ENCODE results near the gene TGIF1.

Gene TGIF1

DNA sequence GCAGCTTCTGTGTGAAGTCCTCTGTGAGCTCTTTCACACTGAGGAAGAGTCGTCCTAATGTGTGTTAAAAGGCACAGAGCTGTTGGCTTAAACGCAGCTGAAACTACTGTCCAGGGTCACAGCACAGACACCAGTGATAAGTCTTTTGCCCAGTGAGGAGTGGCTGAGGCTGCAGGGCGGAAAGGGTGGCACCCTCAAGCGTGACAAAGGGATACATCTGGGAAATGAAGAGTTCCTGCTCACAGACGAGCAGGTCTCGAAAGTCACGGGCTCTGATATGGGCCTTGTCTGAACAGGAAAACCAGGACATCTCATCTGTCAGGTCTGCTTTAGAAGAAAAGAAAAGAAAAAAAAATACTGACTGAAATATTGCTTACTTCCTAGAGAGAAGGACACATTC lies 36.5 kb downstream of the TGIF1 start:
- DNase-seq: no peak

DNA sequence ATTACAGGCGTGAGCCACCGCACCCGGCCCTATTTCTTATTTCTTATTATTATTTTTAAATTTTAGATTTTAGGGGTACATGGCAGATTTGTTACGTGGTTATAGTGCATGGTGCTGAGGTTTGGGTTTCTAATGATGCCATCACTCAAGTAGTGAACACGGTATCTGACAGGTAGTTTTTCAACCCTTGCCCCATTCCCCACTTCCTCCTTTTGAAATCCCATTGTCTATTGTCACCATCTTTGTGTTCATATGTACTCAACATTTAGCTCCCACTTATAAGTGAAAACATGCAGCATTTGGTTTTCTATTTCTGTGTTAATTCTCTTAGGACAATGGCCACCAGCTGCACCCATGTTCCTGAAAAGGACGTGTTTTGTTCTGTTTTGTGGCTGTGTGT lies 39.5 kb downstream of the TGIF1 start:
- no peak for DNase-seq

DNA sequence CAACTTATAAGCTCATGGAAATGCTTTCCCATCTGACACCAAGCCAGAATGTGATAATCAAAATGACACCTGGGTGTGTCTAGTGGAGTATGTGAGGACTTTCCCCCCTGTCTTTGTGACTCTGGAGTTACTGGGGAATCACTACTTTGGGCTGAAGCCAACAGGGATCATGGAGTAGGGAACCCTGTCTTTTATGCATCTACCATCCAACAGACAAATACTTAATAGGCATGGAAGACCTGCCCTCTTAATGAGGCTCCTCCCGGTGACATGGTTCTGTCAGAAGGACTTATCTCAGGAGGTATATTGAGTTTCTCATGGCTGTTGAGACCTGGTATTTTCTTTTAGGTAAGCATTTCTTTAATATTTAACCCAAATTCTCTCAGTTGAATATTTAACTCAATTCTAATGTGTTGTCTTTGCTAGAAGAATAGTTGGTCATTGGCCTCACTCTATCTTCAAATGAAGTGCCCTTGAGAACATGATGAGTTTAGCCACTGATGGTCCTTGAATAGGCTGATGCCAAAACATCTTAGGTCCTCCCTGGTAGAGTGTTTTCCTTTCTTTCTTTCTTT lies 42.1 kb downstream of the TGIF1 start:
- DNase-seq: no peak

DNA sequence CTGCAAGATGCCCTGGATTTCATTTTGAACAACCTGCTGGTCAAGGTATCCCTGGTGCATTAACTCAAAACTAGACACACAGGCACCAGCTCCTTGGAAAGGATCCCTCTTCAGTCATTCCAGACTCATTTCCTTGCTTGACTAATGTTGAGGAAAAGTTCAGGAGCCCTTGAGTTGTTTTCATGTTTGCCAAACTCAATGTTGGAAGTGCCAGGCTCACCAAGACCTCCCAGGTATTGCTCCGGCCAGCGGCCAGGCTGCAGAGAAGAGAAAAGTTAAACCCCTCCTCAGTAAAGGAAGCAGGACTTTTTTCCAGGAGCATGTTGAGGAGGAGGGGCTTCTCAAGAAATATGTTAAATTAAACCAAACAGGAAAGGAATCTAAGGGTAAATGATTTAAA lies 42.7 kb downstream of the TGIF1 start:
- no peak for DNase-seq

DNA sequence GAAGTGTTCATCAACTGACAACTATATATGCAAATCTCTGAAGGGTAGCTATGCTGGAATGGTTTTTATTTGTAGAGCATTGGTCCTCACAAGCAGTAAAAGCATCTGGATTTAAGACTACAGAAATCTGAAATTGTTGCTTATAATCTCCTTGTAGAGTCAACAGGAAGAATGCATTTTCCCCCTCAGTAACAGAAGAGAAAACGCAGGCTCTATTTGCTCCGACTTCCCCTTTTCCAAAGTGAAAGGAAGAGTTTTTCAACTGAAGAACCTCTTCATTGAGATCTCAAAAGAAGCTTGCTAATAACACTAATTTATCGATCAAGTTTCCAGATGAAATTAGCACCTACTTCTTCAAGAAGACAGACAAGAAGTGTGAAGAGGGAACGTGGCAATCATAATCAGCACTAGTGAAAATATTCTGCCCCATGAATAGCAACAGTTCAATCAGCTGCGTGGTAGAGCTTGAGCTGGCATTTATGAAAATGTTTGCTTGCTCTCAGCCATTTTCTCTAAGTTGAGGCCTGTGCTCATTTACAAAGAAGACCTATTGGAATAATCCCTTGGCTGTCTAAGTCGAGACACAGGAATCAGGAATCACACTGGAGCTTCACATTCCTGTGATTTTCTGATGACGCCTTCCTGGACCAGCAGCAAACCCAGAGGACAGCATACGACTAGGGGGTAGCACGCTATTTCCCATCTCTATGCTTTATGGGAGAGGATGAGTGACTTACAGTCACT lies 43.7 kb downstream of the TGIF1 start:
- no peak for DNase-seq

DNA sequence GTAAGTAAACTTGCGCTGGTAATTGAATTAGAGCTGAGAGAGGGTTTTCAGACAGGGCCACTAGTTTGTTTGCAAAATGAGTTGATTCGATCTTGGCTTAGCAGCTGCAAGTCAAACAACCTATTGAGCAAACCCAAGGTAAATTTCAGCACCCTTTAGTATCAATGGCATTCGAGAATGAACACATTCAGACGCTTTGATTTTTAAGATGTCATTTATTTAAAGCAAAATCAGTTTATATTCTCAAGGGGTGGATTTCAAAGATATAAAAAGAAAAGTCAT lies 44.2 kb downstream of the TGIF1 start:
- DNase-seq: no peak

DNA sequence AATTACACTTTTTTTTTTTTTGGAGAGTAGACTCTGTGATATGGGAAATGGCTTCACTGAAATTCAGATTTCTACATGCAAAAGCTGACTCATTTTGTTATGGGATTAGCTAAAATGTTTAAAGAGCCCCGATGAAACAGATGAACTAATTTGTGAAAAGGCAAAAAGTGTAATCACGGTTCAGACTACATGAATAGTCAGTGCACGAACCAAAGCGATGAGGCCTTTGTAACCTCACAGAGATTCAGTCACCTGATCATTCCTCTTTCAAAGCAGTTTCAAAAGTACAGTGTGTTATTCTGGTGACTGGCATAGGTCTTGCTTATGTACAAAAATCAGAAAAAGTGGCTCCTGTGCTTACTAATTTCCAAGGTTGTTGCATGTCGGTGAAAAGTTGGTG lies 44.6 kb downstream of the TGIF1 start:
- DNase-seq: no peak

DNA sequence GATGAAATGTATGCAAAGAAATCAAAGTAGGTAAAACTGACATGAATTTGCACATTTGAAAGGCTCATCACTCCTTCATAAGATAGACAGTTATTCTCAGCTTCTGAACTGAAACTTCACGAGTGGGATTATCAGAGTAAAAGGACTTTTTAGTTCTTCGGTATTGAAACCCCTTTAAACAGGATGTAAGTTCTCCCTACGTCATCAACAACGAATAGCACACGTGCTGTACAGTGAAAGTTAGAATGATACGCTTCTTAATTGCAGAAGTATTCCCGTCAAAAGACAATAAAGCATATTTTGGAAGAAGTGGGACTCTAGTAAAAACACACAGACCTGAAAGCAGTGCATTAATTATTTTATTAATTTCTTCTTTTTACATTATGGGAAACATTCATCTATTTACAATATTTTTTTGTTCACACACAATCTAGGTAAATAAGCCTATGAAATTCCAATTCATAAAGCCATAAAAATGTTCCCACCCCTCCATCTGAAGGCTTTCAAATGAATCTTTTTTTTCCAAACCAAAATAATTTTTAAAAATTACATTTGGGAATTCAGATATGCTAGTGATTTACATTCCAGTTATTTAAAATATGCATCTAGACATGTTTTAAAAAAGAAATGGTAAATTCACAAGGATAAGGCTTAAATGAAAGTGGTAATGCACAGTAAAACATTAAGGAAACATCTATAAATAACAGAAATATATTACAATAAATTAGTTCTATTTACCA lies 45.9 kb downstream of the TGIF1 start:
- no peak for DNase-seq

DNA sequence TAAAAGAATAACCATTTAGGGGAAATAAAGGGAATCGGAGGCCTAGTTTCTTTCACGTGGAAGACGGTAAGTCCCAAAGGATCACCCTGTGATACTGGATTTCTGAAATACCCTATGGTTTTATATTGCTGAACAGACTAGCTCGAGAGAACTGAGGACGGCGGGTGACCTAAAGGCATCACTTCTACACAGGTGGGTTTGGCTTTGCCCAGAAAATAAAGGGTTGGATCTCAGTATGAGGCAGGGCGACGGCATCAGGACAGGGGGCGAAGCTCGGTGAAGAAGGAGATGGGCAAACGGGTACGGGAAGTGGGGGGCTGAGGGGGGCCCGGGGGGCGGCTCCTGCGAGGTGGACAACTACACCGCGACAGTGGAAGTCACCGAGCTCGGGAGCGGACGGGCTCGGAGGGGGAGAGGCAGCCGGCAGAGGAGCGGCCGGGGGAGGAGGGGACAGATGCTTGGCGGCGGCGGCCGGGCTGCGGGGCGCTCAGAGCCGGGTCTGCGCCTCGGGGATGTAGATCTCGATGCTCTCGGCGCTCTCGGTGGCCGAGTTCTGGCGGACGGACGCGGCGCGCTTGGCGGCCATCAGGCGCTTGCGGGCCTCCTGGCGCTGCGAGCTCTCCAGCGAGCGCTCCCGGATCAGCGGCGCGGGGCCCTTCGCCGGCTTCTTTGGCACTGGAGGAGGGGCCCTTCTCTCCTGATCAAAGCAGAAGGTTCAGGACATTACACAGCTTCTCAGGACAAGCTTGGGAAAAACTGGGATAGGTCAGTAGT lies 48.9 kb downstream of the TGIF1 start:
- peak; percentile 18 to 28 for DNase-seq

DNA sequence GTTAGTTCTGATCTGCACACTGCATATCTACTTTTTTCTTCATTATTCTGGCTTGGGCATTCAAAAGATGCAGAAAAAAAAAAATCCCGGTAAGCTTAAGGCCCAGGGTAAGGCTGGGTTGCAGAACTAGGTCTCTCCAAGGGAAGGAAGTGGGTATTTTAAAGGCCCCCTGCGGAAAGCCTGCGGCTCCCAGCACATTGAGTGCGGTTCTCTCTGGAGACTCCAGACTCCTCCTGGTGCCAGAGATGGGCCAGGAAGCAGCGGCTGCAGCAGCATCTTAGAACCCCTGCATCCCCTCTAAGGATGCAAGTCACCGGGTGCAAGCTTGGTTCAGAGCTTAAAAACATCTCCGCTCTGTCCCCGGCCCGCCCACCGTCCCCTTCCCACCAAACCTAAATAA lies 49.5 kb downstream of the TGIF1 start:
- DNase-seq: no peak

DNA sequence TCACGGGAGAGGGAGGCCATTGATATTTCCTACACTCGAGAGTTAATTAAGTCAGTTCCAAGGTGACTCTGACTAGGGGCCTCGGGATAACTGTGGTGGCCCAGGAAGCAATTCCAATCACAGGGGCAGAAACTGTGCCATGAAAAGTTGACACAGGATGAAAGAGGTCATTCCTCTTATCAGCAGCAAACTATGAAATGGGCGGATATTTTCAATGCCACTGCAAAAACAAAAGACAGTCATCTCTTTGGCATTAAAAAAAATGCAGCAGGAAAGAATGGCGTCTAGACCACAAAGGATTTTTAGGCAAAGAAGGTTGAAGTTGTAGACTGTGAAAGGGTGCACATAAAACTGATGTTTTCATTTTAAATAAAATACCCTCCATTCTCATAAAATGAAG lies 50.0 kb downstream of the TGIF1 start:
- DNase-seq: no peak

DNA sequence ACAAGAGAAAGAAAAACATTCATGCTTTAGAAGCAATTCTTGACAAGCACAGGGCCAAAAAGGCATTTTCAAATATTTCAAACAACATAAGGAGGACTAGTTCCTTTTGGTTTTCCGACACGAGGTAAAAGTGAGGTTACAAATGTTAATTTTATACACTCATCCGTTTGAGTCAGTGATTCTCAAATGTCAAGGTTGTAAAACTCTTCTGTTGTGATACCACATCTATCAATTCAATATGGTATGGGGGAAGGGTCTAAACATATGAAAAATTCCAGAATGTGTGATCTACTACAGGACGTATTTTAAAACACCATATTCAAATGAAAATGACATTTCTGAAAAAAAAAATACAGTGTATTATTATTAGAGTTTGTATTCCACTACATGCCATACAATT lies 52.7 kb downstream of the TGIF1 start:
- DNase-seq: no peak

DNA sequence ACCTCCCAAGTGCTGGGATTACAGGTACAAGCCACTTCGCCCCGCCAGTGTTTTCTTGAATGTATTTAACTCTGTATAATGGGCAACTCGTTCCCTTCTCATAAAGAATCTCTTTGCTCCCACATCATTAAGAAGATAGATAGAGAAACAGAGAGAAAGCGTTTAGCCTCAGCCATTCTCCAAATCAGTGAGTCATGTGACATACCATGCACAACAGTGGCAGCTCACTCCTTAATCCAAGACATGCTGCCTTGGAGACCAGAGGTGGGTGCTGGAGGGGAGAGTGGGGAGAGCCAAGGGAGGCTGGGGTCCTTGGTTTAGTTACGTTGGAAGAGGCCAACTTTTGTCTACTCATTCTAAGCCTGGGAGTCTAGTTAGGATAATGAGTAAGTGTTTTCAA lies 54.7 kb downstream of the TGIF1 start:
- no peak for DNase-seq

DNA sequence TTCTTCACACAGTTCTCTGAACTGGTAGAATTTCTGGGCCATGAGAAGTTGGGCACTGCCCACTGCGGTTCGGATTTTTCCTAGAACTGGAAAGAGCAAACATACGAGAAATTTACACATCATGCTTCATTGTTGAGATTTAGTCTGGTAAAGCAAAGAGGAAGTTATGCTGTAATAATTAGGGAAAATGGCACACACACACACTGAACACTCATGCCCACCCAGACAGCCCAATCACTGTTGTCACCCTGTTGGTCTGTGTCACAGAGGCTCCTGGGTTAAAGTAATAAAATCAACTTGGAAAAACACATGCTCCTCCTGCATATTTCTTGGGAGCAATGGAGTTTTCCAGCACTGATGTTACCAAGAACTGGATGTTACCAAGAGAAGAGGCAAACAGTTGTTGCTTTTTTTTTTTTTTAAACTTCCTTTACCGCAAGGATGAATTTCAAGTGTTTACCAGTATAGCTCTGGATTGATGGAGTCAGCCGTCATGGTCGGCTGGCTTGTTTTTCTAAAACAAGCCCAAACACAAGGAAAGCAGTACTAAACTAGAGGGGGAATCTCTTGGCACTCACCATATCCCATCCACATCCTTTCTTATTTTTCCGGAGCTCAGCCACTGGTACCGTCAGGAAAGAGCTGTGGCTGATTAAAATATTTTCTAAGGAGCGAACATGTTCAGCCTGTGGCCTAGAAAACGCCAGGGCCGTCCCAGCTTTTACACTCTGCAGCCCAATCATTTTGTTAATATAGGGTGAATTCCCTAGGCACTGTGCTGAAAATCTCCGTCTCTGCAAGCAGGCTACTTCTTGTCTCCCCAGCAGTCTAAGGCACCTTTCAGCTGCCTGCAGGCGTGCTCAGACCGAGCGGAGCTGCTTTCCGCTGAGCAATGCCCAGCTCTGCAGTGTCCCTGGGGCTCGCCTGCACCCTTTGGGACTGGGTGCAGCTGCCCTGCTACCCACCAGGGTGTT lies 58.9 kb downstream of the TGIF1 start:
- DNase-seq: no peak
